IMR-90 (cell line): Measurements from ENCODE around the gene TCF25. TPM values are rescaled to one million over a fixed set of nuclear protein-coding genes. Genes with fewer than 3 reads are reported as not detected.

Experiments
- ATAC-seq: fragments of 200-7000 bp; cut with Tn5 transposase; 2 replicates; pipeline ENCODE4 v1.9.1; 2020; ENCODE audit warnings: low read depth, mild to moderate bottlenecking, moderate library complexity
- BruUV-seq: library from RNA; stranded (reverse); fragments of 400-500 nt; replicated peaks from 2 replicates; lab custom pipeline; 2021; lab: Mats Ljungman, UMichigan
- CTCF ChIA-PET: fragments of 300-600 bp; formaldehyde crosslinking; extraction: SDS; loops from one replicate; lab custom pipeline; 2021; ENCODE audit warnings: antibody characterized with exemption; lab: Yijun Ruan, JAX
- POLR2A ChIA-PET: fragments of 300-600 bp; sonication (Branson Sonifier 250); formaldehyde crosslinking; loops from one replicate; lab custom pipeline; 2022; ENCODE audit warnings: antibody characterized with exemption; ENCODE audit not compliant: unreplicated experiment; lab: Charles Lee
- DNase-seq: peaks from one replicate; pipeline ENCODE4 v3.0.0; 2013
- H2AFZ ChIP-seq: replicated peaks from 2 replicates; pipeline ENCODE3; 2013; ENCODE audit warnings: low read length, mild to moderate bottlenecking; ENCODE audit not compliant: poor library complexity
- H2AK5ac ChIP-seq: 2 replicates; pipeline ENCODE4 v1.6.1; 2013; ENCODE audit warnings: low read depth, low read length, inconsistent platforms
- H2AK9ac ChIP-seq: replicated peaks from 2 replicates; pipeline ENCODE3; 2013; ENCODE audit warnings: mild to moderate bottlenecking, low read depth, low read length, moderate library complexity; ENCODE audit not compliant: poor library complexity
- H2BK120ac ChIP-seq: 2 replicates; pipeline ENCODE4 v1.6.1; 2013; ENCODE audit warnings: low read depth, low read length, inconsistent platforms
- H2BK15ac ChIP-seq: 3 replicates; pipeline ENCODE4 v1.6.1; 2013; ENCODE audit warnings: low read depth, low read length, inconsistent platforms
- H2BK20ac ChIP-seq: 2 replicates; pipeline ENCODE4 v1.6.1; 2013; ENCODE audit warnings: low read depth, mild to moderate bottlenecking, inconsistent platforms, low read length, moderate library complexity
- H2BK5ac ChIP-seq: 2 replicates; pipeline ENCODE4 v1.6.1; 2013; ENCODE audit warnings: mild to moderate bottlenecking, low read depth, low read length, inconsistent platforms; ENCODE audit not compliant: poor library complexity, severe bottlenecking
- H3K14ac ChIP-seq: replicated peaks from 2 replicates; pipeline ENCODE4 v1.6.1; 2013; ENCODE audit warnings: low read depth, low read length, inconsistent platforms
- H3K18ac ChIP-seq: 2 replicates; pipeline ENCODE4 v1.6.1; 2013; ENCODE audit warnings: low read depth, low read length, control low read depth
- H3K23ac ChIP-seq: 2 replicates; pipeline ENCODE4 v1.6.1; 2013; ENCODE audit warnings: low read depth, low read length, inconsistent platforms
- H3K27ac ChIP-seq: 2 replicates; pipeline ENCODE4 v1.5.1; 2013; ENCODE audit warnings: mild to moderate bottlenecking, control low read depth, low read length; ENCODE audit not compliant: insufficient read depth
- H3K27me3 ChIP-seq: 2 replicates; pipeline ENCODE4 v1.6.1; 2013; ENCODE audit warnings: low read length; ENCODE audit not compliant: control insufficient read depth, insufficient read depth
- H3K36me3 ChIP-seq: 2 replicates; pipeline ENCODE4 v1.6.1; 2013; ENCODE audit warnings: low read length, mixed read lengths; ENCODE audit not compliant: control insufficient read depth, insufficient read depth
- H3K4ac ChIP-seq: 2 replicates; pipeline ENCODE4 v1.6.1; 2013; ENCODE audit warnings: low read depth, low read length, inconsistent platforms
- H3K4me1 ChIP-seq: 2 replicates; pipeline ENCODE4 v1.6.1; 2013; ENCODE audit warnings: low read length, mixed read lengths; ENCODE audit not compliant: control insufficient read depth, insufficient read depth
- H3K4me2 ChIP-seq: 2 replicates; pipeline ENCODE4 v1.6.1; 2013; ENCODE audit warnings: low read depth, mild to moderate bottlenecking, control low read depth, low read length, moderate library complexity
- H3K4me3 ChIP-seq: 2 replicates; pipeline ENCODE4 v1.5.1; 2013; ENCODE audit warnings: low read depth, mild to moderate bottlenecking, control low read depth, low read length, moderate library complexity; ENCODE audit not compliant: insufficient read depth
- H3K56ac ChIP-seq: 2 replicates; pipeline ENCODE4 v1.6.1; 2013; ENCODE audit warnings: low read length, inconsistent platforms; ENCODE audit not compliant: insufficient read depth; ENCODE audit errors: extremely low read depth
- H3K79me1 ChIP-seq, 2 experiments: 2 replicates each; pipeline ENCODE4 v1.6.1; 2013; ENCODE audit warnings: low read length in 2 of 2, inconsistent platforms in 1 of 2, low read depth in 1 of 2
- H3K9ac ChIP-seq: 2 replicates; pipeline ENCODE4 v1.6.1; 2013; ENCODE audit warnings: low read depth, low read length, control low read depth
- H3K9me1 ChIP-seq: 2 replicates; pipeline ENCODE4 v1.6.1; 2013; ENCODE audit warnings: low read length, inconsistent platforms; ENCODE audit not compliant: insufficient read depth
- H3K9me3 ChIP-seq: 2 replicates; pipeline ENCODE4 v1.6.1; 2013; ENCODE audit warnings: low read length; ENCODE audit not compliant: control insufficient read depth, insufficient read depth
- H4K20me1 ChIP-seq: 2 replicates; pipeline ENCODE4 v1.6.1; 2013; ENCODE audit warnings: low read length, inconsistent platforms; ENCODE audit not compliant: insufficient read depth
- H4K5ac ChIP-seq: 2 replicates; pipeline ENCODE4 v1.6.1; 2013; ENCODE audit warnings: mild to moderate bottlenecking, low read depth, low read length, control low read depth
- H4K8ac ChIP-seq, 2 experiments: 2 replicates each; pipeline ENCODE4 v1.6.1; 2013; ENCODE audit warnings: low read depth in 2 of 2, low read length in 2 of 2, control low read depth in 1 of 2, inconsistent platforms in 1 of 2
- H4K91ac ChIP-seq: 2 replicates; pipeline ENCODE4 v1.6.1; 2013; ENCODE audit warnings: low read depth, low read length, inconsistent platforms; ENCODE audit not compliant: insufficient read depth
- BHLHE40 ChIP-seq: fragments of 150-350 bp; IDR thresholded peaks from 2 replicates; pipeline ENCODE4 v1.6.1; 2016; ENCODE audit warnings: mild to moderate bottlenecking, low read depth, low read length
- CEBPB ChIP-seq: IDR thresholded peaks from 2 replicates; pipeline ENCODE4 v1.6.1; 2012; ENCODE audit warnings: low read depth, low read length, improper control_type of control experiment
- CHD1 ChIP-seq: IDR thresholded peaks from 2 replicates; pipeline ENCODE4 v1.6.1; 2012; ENCODE audit warnings: low read depth, low read length, improper control_type of control experiment
- CTCF ChIP-seq: conservative IDR thresholded peaks from 2 replicates; pipeline ENCODE4 v1.5.1; 2012; ENCODE audit warnings: mild to moderate bottlenecking, low read depth, low read length, improper control_type of control experiment
- ELK1 ChIP-seq: fragments of 150-350 bp; IDR thresholded peaks from 2 replicates; pipeline ENCODE4 v1.6.1; 2016; ENCODE audit warnings: low read depth, mild to moderate bottlenecking, low read length, moderate library complexity, borderline replicate concordance
- FOS ChIP-seq: fragments of 150-350 bp; IDR thresholded peaks from 2 replicates; pipeline ENCODE4 v1.6.1; 2016; ENCODE audit warnings: low read depth, low read length
- MAFK ChIP-seq: IDR thresholded peaks from 2 replicates; pipeline ENCODE4 v1.6.1; 2012; ENCODE audit warnings: low read depth, low read length, improper control_type of control experiment
- MAZ ChIP-seq: IDR thresholded peaks from 2 replicates; pipeline ENCODE4 v1.6.1; 2012; ENCODE audit warnings: low read depth, mild to moderate bottlenecking, low read length, improper control_type of control experiment, moderate library complexity, borderline replicate concordance
- MXI1 ChIP-seq: IDR thresholded peaks from 2 replicates; pipeline ENCODE4 v1.6.1; 2012; ENCODE audit warnings: low read depth, mild to moderate bottlenecking, low read length, moderate library complexity, borderline replicate concordance
- NFE2L2 ChIP-seq: fragments of 150-350 bp; IDR thresholded peaks from 2 replicates; pipeline ENCODE4 v1.6.1; 2016; ENCODE audit warnings: low read depth, mild to moderate bottlenecking, low read length
- POLR2A ChIP-seq: IDR thresholded peaks from 2 replicates; pipeline ENCODE4 v1.6.1; 2012; ENCODE audit warnings: mild to moderate bottlenecking, low read depth, low read length
- RAD21 ChIP-seq: IDR thresholded peaks from 2 replicates; pipeline ENCODE4 v1.6.1; 2012; ENCODE audit warnings: low read length, improper control_type of control experiment
- RCOR1 ChIP-seq: IDR thresholded peaks from 2 replicates; pipeline ENCODE4 v1.6.1; 2012; ENCODE audit warnings: mild to moderate bottlenecking, low read length, improper control_type of control experiment; ENCODE audit not compliant: insufficient replicate concordance
- RFX5 ChIP-seq: IDR thresholded peaks from 2 replicates; pipeline ENCODE4 v1.8.0; 2012; ENCODE audit warnings: low read depth, mild to moderate bottlenecking, low read length, moderate library complexity
- SMC3 ChIP-seq: fragments of 150-350 bp; IDR thresholded peaks from 2 replicates; pipeline ENCODE4 v1.6.1; 2016; ENCODE audit warnings: low read depth, mild to moderate bottlenecking, antibody characterized with exemption, low read length, moderate library complexity
- USF2 ChIP-seq: fragments of 150-350 bp; IDR thresholded peaks from 2 replicates; pipeline ENCODE4 v1.6.1; 2017; ENCODE audit warnings: mild to moderate bottlenecking, antibody characterized with exemption, low read length, low read depth
- WGBS, 2 experiments: methylation state at CpG; one replicate each; pipeline versions ENCODE4 v1.1.5 to v1.1.7; 2013; ENCODE audit warnings: missing lambda C conversion rate in 2 of 2; ENCODE audit not compliant: insufficient read length in 1 of 2; ENCODE audit errors: extremely low coverage in 2 of 2; 5-methylcytosine and 5-hydroxymethylcytosine counted together
- dilution Hi-C: fragments of 300-500 bp; cut with HindIII; formaldehyde crosslinking; loops from one replicate; pipeline ENCODE4 v1.14.3; 2018; ENCODE audit warnings: low sequenced_read_pairs; ENCODE audit not compliant: unreplicated experiment
- in situ Hi-C: fragments of 300-500 bp; cut with MboI; formaldehyde crosslinking; loops from 3 replicates; pipeline ENCODE4 v1.14.3; 2019; ENCODE audit warnings: low sequenced_read_pairs, inconsistent platforms, mixed read lengths
- intact Hi-C: fragments of 100-400 bp; cut with micrococcal nuclease; formaldehyde crosslinking; loops from 2 replicates; pipeline ENCODE4 v1.10.0; 2022
- polyA plus RNA-seq, 3 experiments: library from polyadenylated mRNA; depleted of rRNA; stranded (reverse); fragments of >200 nt; gene quantifications; 2 replicates each; pipeline ENCODE4 v1.2.3, GENCODE V29; 2012; ENCODE audit warnings: low replicate concordance in 1 of 3
- total RNA-seq: library from RNA; depleted of rRNA; stranded (reverse); fragments of >200 nt; gene quantifications from 2 replicates; pipeline ENCODE4 v1.2.3, GENCODE V29; 2012

TCF25 gene
- total and polyA plus RNA-seq, 2 of the 4 experiments (the other 2 are of a cell fraction) = 127 to 184 TPM

GRCh38 chr16:89946515-89946914 lies 73.1 kb downstream of the TCF25 start:
- H3K27me3 ChIP-seq = no peaks in the 10 kb centered on the region
- H2BK20ac ChIP-seq = no peak overlapping the region
- H3K14ac ChIP-seq = no peak overlapping the region
- CTCF ChIA-PET = no interaction called here
- DNase-seq (no peak), ATAC-seq (no peak)
- no peak overlapping the region for H3K4me3 ChIP-seq
- H3K27ac ChIP-seq = no peak overlapping the region
- H4K8ac ChIP-seq = no peak overlapping the region
- H4K20me1 ChIP-seq = no peaks in the 10 kb centered on the region; the same call in 1 of the 2 replicates
- no peak overlapping the region for H2AFZ ChIP-seq
- H3K56ac ChIP-seq = no peak overlapping the region
- H4K91ac ChIP-seq = no peak overlapping the region
- H2BK5ac ChIP-seq = no peak overlapping the region
- peaks cover 10 to 24% of the 10 kb centered on the region in 2 experiments for H3K79me1 ChIP-seq
- POLR2A ChIA-PET = no interaction called here
- BruUV-seq = no TSS peak
- H3K18ac ChIP-seq = no peak overlapping the region
- peaks cover 6% of the 10 kb centered on the region; the same call in 1 of the 2 replicates for H3K4me1 ChIP-seq
- no peak overlapping the region for H2AK9ac ChIP-seq
- H2AK5ac ChIP-seq = no peak overlapping the region
- no peak overlapping the region for H3K4ac ChIP-seq
- 60% methylated on average over 1 of the region's 5 CpGs; no CpG with 5 or more reads in 1 of the 2 experiments for WGBS, 2 experiments
- no peaks in the 10 kb centered on the region for H3K9me1 ChIP-seq
- no peaks in the 10 kb centered on the region for H3K36me3 ChIP-seq
- no peak overlapping the region for H3K9ac ChIP-seq
- dilution Hi-C loops = no loop called here
- H4K5ac ChIP-seq = no peak overlapping the region
- H3K23ac ChIP-seq = no peak overlapping the region
- TF ChIP-seq RFX5 (no peak), BHLHE40 (no peak), CTCF (no peak), MXI1 (no peak), RAD21 (no peak), CHD1 (no peak), FOS (no peak), USF2 (no peak), RCOR1 (no peak), SMC3 (no peak), MAFK (no peak), MAZ (no peak), ELK1 (no peak), NFE2L2 (no peak), POLR2A (no peak), CEBPB (no peak)
- H2BK120ac ChIP-seq = no peak overlapping the region
- no peaks in the 10 kb centered on the region for H3K9me3 ChIP-seq
- no peak overlapping the region for H2BK15ac ChIP-seq
- H3K4me2 ChIP-seq = no peak overlapping the region
- in situ Hi-C loops = no loop called here
- intact Hi-C loops = no loop called here
